Measurements from ENCODE around the gene NTSR1.

The NTSR1 gene

GRCh38 chr20:62772103-62772611 lies 63.5 kb downstream of the NTSR1 start:
- no peak for DNase-seq (ENCODE audit: low spot score)

- DNase-seq (ENCODE audit: low spot score) = no peak
These were observed 64.0 kb downstream of the NTSR1 start for GRCh38 chr20:62772619-62772989.

DNA sequence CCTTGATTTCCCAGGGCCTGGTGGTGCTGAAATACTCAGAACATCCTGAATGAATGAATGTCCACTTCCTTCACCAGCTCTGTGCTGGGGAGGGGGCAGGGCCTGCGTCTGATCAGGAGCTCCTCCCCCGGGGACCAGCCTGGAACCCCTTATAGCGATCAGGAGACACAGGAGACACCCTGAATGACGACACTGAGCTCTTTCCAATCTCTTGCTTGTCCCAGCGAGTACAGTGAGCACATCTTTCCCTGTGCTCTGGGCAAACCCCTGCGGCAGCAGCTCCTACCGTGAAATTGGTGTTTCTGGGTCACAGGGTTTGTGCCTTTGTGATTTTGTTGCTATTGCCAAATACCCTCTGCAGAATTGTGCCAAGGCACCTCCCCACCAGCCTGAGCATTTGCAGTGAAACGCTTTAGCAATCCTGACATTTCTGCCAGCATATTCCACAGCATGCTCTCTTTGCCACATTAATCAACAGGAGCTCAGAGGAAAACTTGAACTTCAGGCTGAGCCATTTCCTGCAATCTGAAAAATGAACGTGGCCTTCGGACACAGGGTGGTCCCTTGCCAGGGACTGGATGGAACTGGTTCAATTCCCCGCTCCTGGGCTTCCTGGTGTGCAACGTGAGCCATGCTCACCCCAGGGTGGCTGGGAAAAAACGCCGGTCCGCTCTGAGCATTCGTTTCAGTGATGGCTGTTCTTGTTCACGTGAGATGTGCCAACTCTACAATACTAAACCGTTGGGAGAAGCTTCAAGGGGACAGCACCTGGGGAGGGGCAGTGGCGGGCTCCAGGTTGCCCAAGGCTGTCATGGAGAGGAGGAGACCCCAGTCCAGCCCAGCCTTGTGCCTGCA lies 64.6 kb downstream of the NTSR1 start:
- DNase-seq (ENCODE audit: low spot score) = peak; percentile 59

GRCh38 chr20:62773845-62774714 lies 65.4 kb downstream of the NTSR1 start:
- DNase-seq (ENCODE audit: low spot score) = no peak

DNA sequence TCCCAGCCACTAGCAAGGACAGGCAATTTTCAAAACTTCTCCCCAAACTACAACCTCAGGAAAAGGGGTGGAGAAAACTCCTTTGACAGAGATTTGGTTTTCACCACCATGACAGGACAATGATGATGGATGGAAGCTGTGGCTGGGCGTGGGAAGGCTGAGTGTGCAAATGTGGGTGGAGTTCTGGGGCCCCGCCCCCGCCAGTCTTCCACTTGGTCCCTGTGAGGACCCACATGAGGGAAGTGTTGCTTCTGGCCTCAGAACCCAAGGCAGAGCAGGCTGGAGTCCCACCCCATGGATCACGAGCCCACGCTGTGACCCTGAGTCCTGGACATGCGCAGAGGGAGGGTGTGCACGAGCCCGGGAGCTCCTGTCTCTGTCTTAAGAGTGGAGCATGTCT lies 66.1 kb downstream of the NTSR1 start:
- no peak for DNase-seq (ENCODE audit: low spot score)

DNA sequence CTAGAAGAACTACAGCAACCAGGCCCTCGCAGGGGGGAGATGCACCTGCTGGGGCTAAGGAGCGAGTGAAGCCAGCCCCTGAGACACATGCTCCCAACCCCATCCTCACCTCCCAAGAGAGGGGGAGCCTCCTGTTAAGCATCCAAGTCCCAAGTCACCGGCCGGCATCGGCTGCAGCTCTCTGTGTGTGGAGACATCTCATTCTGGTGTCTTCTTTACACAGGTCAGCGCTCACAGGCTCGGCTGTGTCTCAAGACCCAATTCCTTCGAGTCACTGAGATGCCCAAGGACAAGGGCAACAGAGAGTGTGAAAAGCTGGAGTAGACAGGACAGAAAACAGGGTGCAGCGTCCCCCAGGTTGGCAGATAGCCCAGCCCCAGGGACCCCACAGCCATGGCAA lies 66.6 kb downstream of the NTSR1 start:
- no peak for DNase-seq (ENCODE audit: low spot score)

DNA sequence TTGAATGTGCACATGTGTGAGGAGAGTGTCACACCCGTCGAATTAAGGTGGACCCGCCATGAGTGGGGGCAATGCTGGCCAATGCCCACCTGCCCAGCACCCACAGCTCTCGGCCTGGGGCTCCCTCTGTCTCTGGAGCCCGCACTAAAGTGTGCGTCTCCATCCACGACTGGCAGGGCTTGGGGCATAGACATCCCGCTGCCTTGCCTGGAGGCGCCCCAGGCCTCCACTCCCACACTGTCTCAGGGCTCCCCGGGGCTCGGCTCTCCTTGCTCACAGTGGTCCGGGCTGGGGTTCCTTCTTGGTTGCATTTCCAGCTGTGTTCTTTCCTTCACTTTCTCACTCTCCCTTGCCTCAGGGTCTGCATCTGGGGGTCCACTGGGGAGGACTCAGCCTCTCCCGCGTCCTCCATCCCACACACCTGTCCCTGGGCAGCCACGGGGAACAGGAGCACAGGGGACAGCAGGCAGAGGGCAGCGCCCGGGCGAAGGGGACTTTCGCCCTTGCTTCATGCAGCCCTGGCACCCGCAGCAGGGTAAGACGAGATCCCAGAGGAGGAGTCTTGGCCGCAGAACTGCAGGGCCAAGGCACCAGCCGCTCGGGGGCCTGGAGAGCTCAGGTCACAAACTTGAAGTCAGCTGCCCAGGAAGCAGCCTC lies 67.5 kb downstream of the NTSR1 start:
- DNase-seq (ENCODE audit: low spot score) = no peak

DNA sequence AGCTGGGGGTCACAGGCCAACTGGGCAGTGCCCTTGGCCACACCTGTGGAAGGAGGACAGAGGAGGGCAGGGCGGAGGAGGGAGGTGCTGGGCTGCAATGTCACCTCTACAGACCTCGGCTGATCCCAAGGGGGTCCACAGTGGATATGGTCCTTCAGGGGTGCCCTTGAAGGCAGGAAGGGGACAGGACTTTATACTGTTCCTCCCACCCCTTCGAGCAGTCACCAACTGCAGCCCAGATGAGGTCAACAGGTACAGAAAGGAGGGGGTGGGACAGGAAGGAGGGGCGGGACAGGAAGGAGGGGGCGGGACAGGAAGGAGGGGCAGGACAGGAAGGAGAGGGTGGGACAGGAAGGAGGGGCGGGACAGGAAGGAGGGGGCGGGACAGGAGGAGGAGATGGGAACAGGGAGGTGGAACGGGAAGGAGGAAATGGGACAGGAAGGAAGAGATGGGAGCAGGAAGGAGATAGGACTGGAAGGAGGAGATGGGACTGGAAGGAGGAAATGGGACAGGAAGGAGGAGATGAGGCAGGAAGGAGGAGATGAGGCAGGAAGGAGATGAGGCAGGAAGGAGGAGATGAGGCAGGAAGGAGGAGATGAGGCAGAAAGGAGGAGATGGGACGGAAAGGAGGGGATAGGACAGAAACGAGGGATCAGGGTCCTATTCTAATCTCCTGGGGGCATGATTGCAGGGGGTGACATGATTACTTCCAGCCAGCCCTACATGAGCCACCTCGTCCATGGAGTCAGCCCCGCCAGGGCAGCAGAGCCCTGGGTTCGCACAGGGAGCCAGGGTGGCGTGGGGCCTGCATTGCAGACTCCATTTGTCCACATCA lies 68.3 kb downstream of the NTSR1 start:
- peak; percentile 51 for DNase-seq (ENCODE audit: low spot score)

DNA sequence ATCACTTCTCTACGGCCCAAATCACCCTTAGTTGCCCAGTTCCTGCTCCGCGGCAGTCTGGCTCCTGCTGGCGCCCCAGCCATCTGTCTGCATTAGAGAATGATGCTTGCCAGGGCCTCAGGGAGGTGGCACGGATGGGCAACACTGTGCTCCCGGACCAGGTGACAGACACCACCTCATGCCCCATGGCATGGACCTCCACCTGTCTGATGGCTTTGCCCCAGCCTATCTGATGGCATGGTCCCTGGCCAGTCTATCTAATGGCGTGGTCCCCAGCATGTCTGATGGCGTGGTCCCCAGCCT lies 68.8 kb downstream of the NTSR1 start:
- no peak for DNase-seq (ENCODE audit: low spot score)

- no peak for DNase-seq (ENCODE audit: low spot score)
These were observed 69.4 kb downstream of the NTSR1 start for GRCh38 chr20:62778058-62778457.

GRCh38 chr20:62778601-62779416 lies 70.2 kb downstream of the NTSR1 start:
- DNase-seq (ENCODE audit: low spot score) = no peak

- DNase-seq (ENCODE audit: low spot score) = no peak
These were observed 70.7 kb downstream of the NTSR1 start for GRCh38 chr20:62779417-62779685.

DNA sequence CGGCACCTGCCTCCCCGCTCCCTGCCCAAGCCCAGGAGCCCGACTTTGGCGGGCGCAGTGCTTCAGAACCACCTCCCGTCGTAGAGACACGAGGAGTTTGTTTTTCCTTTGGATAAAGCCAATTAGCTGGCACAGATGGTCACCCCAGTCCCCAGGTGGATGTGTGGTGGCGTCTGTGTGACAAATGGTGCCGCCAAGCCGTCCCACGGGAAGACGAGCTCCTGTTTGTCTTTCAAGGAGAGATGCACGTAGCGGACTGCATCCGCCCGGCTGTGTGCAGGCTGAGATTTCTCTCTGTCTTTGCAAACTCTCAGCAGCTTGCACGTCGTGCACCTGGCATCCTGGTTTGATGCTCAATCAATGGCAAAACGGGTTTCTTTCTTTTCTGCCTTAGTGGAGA lies 71.6 kb downstream of the NTSR1 start:
- DNase-seq (ENCODE audit: low spot score) = no peak

- DNase-seq (ENCODE audit: low spot score) = no peak
These were observed 72.1 kb downstream of the NTSR1 start for GRCh38 chr20:62780696-62781095.

DNA sequence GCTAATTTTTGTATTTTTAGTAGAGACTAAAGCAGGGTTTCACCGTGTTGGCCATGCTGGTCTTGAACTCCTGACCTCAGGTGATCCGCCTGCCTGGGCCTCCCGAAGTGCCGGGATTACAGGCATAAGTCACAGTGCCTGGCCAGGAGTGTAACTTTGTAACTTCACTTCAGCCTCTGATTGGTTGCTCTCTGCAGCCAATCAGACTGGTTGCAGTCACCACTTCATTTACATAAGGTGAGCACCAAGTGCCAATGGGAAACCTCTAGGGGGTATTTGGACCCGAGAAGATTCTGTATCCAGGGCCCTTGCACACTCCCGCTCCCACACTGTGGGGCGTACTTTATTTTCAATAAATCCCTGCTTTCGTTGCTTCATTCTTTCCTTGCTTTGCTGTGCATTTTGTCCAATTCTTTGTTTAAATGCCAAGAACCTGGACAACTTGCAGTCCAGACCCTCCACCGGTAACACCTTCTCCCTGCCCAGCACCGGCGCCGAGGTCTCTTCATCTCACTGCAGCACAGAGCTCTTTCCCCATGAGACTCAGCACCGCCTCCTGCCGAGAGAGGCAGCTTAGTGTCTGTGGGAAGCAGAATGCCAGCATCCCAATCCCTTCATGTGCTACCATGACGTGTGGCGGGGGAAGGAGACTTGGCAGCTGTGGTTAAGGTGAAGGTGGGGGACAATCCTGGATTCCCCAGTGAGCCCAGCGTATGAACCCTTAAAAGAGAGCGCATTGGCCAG lies 73.7 kb downstream of the NTSR1 start:
- no peak for DNase-seq (ENCODE audit: low spot score)

DNA sequence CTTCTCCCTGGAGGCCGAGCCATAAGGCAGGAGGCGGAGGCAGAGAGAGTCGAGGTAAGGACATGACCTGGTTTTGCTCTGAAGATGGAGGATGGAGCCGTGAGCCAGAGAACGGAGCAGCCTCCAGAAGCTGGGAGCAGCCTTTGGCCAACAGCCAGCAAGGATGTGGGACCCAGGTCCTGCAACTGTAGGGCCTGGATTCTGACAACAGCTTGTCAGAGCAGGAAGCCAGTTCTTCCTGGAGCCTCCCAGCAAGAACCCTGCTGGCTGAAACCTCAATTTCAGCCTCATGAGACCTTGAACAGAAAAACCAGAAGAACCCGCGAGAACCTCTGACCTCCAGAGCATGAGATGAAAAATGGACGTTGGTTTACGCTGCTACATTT lies 74.2 kb downstream of the NTSR1 start:
- DNase-seq (ENCODE audit: low spot score) = peak; percentile 52

- no peak for DNase-seq (ENCODE audit: low spot score)
These were observed 75.9 kb downstream of the NTSR1 start for GRCh38 chr20:62784497-62784896.

DNA sequence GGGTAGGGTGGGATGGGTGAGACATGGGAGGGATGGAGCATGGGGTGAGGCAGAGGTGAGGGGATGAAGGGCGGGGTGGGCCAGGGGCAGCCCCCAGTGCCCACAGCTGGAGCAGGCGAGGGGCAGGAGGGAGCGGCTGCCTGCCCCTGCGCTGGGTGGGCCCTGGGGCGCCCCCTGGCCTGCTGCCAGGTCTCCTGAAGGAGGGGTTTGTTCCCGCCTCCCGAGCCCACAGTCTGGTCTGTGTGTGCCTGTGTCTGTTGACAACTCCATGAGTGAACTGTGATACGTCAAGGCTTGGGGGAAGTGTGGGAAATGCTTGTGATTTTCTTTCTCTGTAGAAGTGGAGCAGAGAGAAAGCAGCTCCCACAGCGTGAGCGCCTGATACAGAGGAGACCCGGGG lies 76.8 kb downstream of the NTSR1 start:
- DNase-seq (ENCODE audit: low spot score) = no peak

- DNase-seq (ENCODE audit: low spot score) = no peak
These were observed 77.5 kb downstream of the NTSR1 start for GRCh38 chr20:62786157-62786556.

DNA sequence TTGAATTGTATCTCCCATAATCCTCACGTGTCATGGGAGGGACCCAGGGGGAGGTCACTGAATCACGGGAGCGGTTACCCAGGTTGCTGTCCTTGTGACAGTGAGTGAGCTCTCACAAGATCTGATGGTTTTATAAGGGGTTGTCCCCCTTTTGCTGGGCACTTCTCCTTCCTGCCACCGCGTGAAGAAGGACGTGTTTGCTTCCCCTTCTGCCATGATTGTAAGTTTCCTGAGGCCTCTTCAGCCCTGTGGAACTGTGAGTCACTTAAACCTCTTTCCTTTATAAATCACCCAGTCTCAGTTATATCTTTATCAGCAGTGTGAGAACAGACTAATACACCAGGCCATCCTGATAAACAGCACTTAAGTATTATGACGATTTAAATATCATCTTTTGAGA lies 78.7 kb downstream of the NTSR1 start:
- no peak for DNase-seq (ENCODE audit: low spot score)

GRCh38 chr20:62787866-62788265 lies 79.2 kb downstream of the NTSR1 start:
- DNase-seq (ENCODE audit: low spot score) = no peak

Measured in kidney capillary endothelial cell (primary cell).